Mucosa of descending colon (tissue), 3 donors: Measurements from ENCODE around the gene EIF2B5. TPM values are rescaled to one million over a fixed set of nuclear protein-coding genes. Genes with fewer than 3 reads are reported as not detected.
A peak's percentile ranks its signal among the peaks of the same experiment; 100 is the strongest.

ENCODE experiments used
- ATAC-seq: fragments of 200-7000 bp; cut with Tn5 transposase; one replicate; pipeline ENCODE4 v1.9.1; 2020; ENCODE audit warnings: mild to moderate bottlenecking, moderate library complexity
- DNase-seq, 3 donors: peaks; one replicate each; pipeline ENCODE4 v3.0.0-alpha.2; 2020
- H3K36me3 ChIP-seq: fragments of 200-600 bp; one replicate; pipeline ENCODE4 v1.8.0; 2021; ENCODE audit warnings: low read depth, mild to moderate bottlenecking
- H3K4me1 ChIP-seq: fragments of 200-600 bp; one replicate; pipeline ENCODE4 v1.8.0; 2021; ENCODE audit warnings: low read depth, mild to moderate bottlenecking
- H3K4me3 ChIP-seq: fragments of 200-600 bp; one replicate; pipeline ENCODE4 v1.8.0; 2021; ENCODE audit warnings: mild to moderate bottlenecking
- H3K9me3 ChIP-seq: fragments of 200-600 bp; one replicate; pipeline ENCODE4 v1.8.0; 2021; ENCODE audit warnings: mild to moderate bottlenecking
- intact Hi-C, 2 donors: fragments of 100-400 bp; cut with DNase I in 1 of 2; cut with micrococcal nuclease in 1 of 2; formaldehyde crosslinking; loops; one replicate each; pipeline versions ENCODE4 v1.11.0 to v1.11.1; 2022; cut with DNase I, micrococcal nuclease
- total RNA-seq, 3 donors: library from RNA; stranded (reverse); fragmentation: NEBNext Ultra II Directional in 2 of 3; extraction: Animal tissue kit (Norgen Biotek cat#: 25700) in 2 of 3; gene quantifications; one replicate each; pipeline versions ENCODE4 v1.2.1 to v1.2.4, GENCODE V29; 2021 to 2023
- TF ChIP-seq, protein P1 (sequence below): fragments of 200-600 bp; IDR thresholded peaks from one replicate; pipeline ENCODE4 v1.8.0; 2022; ENCODE audit warnings: antibody characterized with exemption, mild to moderate bottlenecking
- donor health status: DM: no; HTN: no; CAD: no; lungs with moderate emphysema.
- donor health status: DM: no; HTN: no; CAD: no.
- donor health status: DM: no; HTN: yes; CAD: no.

The EIF2B5 gene
- total RNA-seq, 3 donors from 2014 or later, result 41.4 to 48.6 (median 47.0) TPM

DNA sequence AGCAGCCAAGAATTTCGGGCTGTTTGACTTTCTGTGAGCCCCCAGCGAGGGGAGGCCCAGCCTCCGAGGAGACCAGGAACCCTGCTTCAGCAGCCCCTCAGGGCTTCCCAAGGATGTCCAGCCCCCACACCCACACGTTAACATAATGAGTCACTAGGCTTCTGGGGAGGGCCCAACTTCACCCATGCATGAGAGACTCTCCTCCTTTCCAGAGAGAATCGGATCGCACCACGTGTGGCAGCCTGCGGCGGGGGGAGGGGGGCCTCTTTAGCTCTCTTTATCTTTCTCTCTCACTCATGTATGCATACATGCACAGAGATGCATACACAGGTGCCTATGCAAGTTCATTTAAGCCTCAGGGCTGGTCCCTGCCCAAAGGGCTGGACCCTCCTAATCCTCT is 36.4 kb downstream of the EIF2B5 start:
- ATAC-seq (no peak), DNase-seq (no peak)
- TF ChIP-seq, protein P1, sequence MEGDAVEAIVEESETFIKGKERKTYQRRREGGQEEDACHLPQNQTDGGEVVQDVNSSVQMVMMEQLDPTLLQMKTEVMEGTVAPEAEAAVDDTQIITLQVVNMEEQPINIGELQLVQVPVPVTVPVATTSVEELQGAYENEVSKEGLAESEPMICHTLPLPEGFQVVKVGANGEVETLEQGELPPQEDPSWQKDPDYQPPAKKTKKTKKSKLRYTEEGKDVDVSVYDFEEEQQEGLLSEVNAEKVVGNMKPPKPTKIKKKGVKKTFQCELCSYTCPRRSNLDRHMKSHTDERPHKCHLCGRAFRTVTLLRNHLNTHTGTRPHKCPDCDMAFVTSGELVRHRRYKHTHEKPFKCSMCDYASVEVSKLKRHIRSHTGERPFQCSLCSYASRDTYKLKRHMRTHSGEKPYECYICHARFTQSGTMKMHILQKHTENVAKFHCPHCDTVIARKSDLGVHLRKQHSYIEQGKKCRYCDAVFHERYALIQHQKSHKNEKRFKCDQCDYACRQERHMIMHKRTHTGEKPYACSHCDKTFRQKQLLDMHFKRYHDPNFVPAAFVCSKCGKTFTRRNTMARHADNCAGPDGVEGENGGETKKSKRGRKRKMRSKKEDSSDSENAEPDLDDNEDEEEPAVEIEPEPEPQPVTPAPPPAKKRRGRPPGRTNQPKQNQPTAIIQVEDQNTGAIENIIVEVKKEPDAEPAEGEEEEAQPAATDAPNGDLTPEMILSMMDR, result no peak
- Histone ChIP-seq H3K4me3 (no peak overlapping the region), H3K9me3 (no peaks in the 10 kb centered on the region), H3K36me3 (no peaks in the 10 kb centered on the region), H3K4me1 (peaks cover 8% of the 10 kb centered on the region)
- intact Hi-C loops, result no loop called here

DNA sequence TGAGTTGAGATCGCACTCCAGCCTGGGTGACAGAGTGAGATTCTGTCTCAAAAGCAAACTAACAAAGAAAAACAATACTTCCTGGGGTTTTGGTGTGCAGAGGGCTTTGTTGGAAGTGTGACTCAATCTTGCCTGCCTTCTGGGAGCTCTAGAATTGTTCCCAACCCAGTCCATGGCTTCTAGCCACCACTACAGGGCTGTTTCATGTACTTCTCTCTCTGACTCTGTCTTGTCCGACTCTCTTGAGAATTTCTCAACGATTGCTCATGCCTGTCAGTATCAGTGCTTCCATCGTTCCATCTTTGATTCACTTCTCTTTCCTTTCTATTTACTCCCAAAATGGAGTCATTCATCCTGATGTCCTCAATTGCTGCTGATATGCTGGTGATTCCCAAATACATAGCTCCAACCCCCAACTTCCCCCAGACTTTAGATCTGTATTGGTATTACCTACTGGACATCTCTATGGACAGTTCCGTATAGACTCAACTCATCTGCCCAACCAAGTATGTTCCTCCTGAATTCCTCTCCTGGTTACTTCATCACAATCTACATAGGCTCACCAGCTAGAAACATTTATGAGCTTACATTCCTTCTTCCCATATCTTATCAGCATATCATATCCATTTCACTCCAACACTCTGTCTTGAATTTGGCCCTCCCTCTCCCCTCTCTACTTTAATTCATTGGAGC is 37.7 kb downstream of the EIF2B5 start:
- intact Hi-C loops, result no loop called here
- no peak for DNase-seq
- H3K36me3 ChIP-seq, result no peaks in the 10 kb centered on the region

DNA sequence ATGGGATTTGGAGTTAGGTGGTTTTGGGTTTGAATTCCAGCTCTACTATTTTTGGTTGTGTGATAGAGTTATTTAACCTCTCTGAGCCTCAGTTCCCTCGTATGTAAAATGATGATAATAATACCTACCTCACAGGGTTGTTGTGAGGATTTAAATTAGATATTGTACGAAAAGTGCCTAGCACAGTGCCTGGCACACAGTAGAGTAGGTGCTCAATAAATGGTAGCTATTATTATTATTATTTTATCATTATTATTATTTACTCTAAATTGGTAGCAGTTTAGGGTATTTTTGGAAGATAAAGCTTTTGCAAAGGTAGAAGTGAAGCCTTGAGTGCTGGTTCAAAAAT is 38.2 kb downstream of the EIF2B5 start:
- TF ChIP-seq, protein P1, result no peak
- H3K4me3 ChIP-seq, result no peak overlapping the region
- no peak for DNase-seq
- intact Hi-C loops, result no loop called here
- H3K4me1 ChIP-seq, result peaks cover 14% of the 10 kb centered on the region
- no peak for ATAC-seq
- no peaks in the 10 kb centered on the region for H3K9me3 ChIP-seq
- no peaks in the 10 kb centered on the region for H3K36me3 ChIP-seq

More for the DNA sequence above, 37.7 kb downstream of the EIF2B5 start:
- Histone ChIP-seq H3K4me1 (peaks cover 11% of the 10 kb centered on the region), H3K9me3 (no peaks in the 10 kb centered on the region), H3K4me3 (no peak overlapping the region)
- TF ChIP-seq, protein P1, result no peak
- ATAC-seq, result no peak

DNA sequence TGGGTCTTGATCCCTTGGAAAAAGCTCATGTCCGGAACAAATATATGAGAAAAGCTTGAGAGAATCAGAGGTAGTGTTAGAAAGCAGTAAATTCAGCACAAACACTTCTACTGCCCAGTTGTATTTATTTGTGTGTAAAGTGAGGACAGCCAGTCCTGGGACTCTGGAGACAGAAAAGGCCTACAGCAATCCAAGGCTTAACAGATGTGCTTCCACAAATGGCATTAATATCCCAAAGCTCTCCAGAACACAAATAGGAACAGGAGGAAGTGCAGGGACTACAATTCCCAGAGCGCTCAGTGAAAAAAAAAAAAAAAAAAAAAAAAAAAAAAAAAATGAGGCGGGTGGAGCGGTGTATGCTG is 39.1 kb downstream of the EIF2B5 start:
- Histone ChIP-seq H3K36me3 (no peaks in the 10 kb centered on the region), H3K4me1 (peaks cover 19% of the 10 kb centered on the region), H3K4me3 (no peak overlapping the region), H3K9me3 (no peaks in the 10 kb centered on the region)
- DNase-seq (no peak), ATAC-seq (no peak)
- intact Hi-C loops, result no loop called here
- TF ChIP-seq, protein P1, result no peak

DNA sequence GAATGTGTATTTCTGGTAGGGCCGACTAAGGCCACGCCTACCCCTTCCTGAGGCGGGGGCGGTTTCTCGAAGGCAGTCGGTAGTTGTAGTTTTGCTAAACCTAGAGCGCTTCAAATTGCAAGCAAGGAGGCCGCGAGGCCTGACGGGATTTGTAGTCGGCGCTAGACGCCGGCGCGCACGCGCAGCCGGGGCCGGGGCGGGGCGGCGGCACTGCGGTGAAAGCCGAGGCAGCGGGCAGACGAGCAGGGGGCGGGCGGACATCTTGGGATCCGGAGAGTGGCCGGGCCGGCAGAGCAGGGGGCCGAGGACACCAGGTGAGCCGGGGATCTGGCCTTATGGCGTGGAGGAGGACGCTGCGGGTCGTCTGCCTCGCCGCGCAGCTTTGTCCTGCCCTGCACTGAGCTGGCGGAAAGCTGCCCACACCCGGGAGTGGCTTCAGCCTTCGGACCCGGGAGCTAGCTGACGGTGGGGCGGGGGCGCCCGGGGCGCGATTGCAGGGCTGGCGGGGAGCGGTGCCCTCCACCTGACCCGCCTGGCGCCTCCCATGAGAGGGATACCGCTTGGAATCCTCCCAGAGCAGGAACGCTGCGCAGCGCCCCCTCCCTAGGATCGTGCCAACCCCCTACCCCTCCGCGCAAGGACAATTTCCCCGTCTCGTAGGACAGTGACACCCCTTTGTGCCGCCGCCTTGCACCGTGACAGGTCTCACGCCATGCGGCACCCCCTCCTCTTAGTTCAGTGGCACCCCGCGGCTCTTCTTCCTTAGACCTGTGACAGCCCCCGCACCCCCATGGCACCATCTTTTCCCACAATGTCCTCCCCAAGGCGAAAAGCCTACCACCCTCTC is 39.7 kb downstream of the EIF2B5 start, which contains the start of gene AP2M1:
Gene AP2M1 (plus strand): TSS at position 210 of the 847 bp plus-strand sequence. CDS start 2,139 bp downstream, outside the sequence.
- ATAC-seq, result peak; percentile 94
- H3K4me1 ChIP-seq, result peaks cover 19% of the 10 kb centered on the region
- peak; percentile 98 to 99 (median 99) for DNase-seq
- TF ChIP-seq, protein P1, result no peak
- peak within 1 kb of the TSS; percentile 79 for H3K4me3 ChIP-seq
- intact Hi-C loops, result no loop called here
- no peaks in the 10 kb centered on the region for H3K9me3 ChIP-seq
- H3K36me3 ChIP-seq, result peaks cover 4% of the 10 kb centered on the region
